Uterus (tissue), 4 donors: ENCODE measurements around the gene PGAM2. TPM values are rescaled to one million over a fixed set of nuclear protein-coding genes. Genes with fewer than 3 reads are reported as not detected.
"Not testable (repeated sequence)": the region's sequence is repeated elsewhere in the genome, so short reads cannot be mapped to it uniquely, and the experiment has no call there.

Experiments
- DNase-seq, 2 donors: peaks; one replicate each; pipeline ENCODE4 v3.0.0-alpha.2; 2019 to 2020
- H3K27ac ChIP-seq, 2 donors: fragments of 200-600 bp; sonication (generic); 1 replicate in 1 of 2; 2 replicates in 1 of 2; pipeline ENCODE4 v1.5.1; 2016 to 2018
- H3K27me3 ChIP-seq, 2 donors: fragments of 200-600 bp; sonication (generic); one replicate each; pipeline ENCODE4 v1.5.1; 2018 to 2019; ENCODE audit warnings: control low read depth in 1 of 2
- H3K36me3 ChIP-seq, 2 donors: fragments of 200-600 bp; sonication (generic); one replicate each; pipeline ENCODE4 v1.5.1; 2019; ENCODE audit warnings: control low read depth in 1 of 2
- H3K4me1 ChIP-seq, 2 donors: fragments of 200-600 bp; sonication (generic); one replicate each; pipeline ENCODE4 v1.5.1; 2018 to 2019; ENCODE audit warnings: control low read depth in 1 of 2
- H3K4me3 ChIP-seq, 2 donors: fragments of 200-600 bp; sonication (generic); 1 replicate in 1 of 2; 2 replicates in 1 of 2; pipeline ENCODE4 v1.5.1; 2018 to 2019; ENCODE audit warnings: mild to moderate bottlenecking in 1 of 2
- H3K9me3 ChIP-seq, 2 donors: fragments of 200-600 bp; sonication (generic); one replicate each; pipeline ENCODE4 v1.5.1; 2019; ENCODE audit warnings: control low read depth in 1 of 2
- POLR2A ChIP-seq, 2 donors: fragments of 450-650 bp; IDR thresholded peaks; one replicate each; pipeline ENCODE4 v1.6.1; 2016; ENCODE audit warnings: antibody characterized with exemption in 2 of 2, mild to moderate bottlenecking in 1 of 2, moderate library complexity in 1 of 2
- intact Hi-C: fragments of 100-400 bp; cut with DNase I; formaldehyde crosslinking; loops from one replicate; pipeline ENCODE4 v1.15.1; 2023; ENCODE audit warnings: low total_unique reads
- total RNA-seq, 4 donors: library from RNA; depleted of rRNA in 3 of 4; stranded (reverse); fragments of >200 nt in 3 of 4; gene quantifications; one replicate each; pipeline versions ENCODE4 v1.1.0 to v1.2.4, GENCODE V29; 2014 to 2023
- TF ChIP-seq, protein P1 (sequence below), 4 experiments: fragments of 200-600 bp in 2 of 4; fragments of 450-650 bp in 2 of 4; sonication (generic) in 2 of 4; IDR thresholded peaks; one replicate each; pipeline ENCODE4 v1.5.1; 2016 to 2019; ENCODE audit warnings: antibody characterized with exemption in 4 of 4, mild to moderate bottlenecking in 2 of 4, moderate library complexity in 1 of 4
- donor health status: DM: yes; HTN: yes; CAD: no.

PGAM2 gene
- total RNA-seq, 4 donors from 2014 or later: 0.76 to 1.4 TPM; not detected in 2

DNA sequence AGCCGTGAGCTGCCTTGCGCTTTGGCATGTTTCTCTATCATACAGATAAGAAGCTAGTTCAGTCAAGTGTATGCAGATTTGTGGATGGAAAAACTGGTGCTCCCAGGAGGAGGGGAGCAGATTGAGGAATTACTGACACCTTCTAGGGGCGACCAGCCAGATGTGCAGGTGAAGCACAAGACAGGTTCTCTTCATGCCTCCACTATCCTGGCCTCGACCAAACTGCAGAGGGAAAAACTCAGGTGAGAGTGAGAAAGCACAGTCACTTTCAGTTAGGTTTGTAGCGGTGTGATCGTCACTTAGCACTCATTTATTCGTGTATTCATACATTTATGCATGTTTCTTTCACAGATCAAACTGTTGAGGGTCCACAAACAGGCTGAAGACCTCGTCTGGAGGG, 21.5 kb downstream of the PGAM2 start:
- no peaks in the 10 kb centered on the region for H3K36me3 ChIP-seq
- H3K9me3 ChIP-seq: no peaks in the 10 kb centered on the region
- peak overlapping the region; percentile 69 to 90 for H3K4me3 ChIP-seq
- intact Hi-C loops: no loop called here
- H3K27ac ChIP-seq: peak overlapping the region; percentile 73 to 79
- DNase-seq: no peak
- H3K4me1 ChIP-seq: peaks cover 3 to 9% of the 10 kb centered on the region in 2 donors
- no peak for TF ChIP-seq POLR2A (IDR thresholded peaks at IDR 0.05)
- TF ChIP-seq, protein P1, sequence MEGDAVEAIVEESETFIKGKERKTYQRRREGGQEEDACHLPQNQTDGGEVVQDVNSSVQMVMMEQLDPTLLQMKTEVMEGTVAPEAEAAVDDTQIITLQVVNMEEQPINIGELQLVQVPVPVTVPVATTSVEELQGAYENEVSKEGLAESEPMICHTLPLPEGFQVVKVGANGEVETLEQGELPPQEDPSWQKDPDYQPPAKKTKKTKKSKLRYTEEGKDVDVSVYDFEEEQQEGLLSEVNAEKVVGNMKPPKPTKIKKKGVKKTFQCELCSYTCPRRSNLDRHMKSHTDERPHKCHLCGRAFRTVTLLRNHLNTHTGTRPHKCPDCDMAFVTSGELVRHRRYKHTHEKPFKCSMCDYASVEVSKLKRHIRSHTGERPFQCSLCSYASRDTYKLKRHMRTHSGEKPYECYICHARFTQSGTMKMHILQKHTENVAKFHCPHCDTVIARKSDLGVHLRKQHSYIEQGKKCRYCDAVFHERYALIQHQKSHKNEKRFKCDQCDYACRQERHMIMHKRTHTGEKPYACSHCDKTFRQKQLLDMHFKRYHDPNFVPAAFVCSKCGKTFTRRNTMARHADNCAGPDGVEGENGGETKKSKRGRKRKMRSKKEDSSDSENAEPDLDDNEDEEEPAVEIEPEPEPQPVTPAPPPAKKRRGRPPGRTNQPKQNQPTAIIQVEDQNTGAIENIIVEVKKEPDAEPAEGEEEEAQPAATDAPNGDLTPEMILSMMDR (IDR thresholded peaks at IDR 0.05): no peak
- no peaks in the 10 kb centered on the region for H3K27me3 ChIP-seq

DNA sequence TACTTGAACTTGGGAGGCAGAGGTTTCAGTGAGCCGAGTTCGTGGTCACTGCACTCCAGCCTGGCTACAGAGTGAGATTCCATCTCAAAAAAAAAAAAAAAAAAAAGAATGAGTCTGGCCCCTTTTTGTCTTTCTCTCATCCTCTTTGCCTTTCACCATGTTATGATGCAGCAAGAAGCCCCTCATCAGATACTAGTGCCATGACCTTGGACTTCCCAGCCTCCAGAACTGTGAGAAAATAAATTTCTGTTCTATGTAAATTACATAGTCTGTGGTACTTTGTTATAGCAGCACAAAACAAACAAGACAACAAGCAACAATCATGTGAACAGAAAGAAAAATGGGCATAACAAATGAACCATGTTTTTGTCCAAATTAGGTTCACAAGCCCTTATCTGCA, 23.1 kb downstream of the PGAM2 start:
- no peak for DNase-seq
- TF ChIP-seq, protein P1 (IDR thresholded peaks at IDR 0.05): no peak
- TF ChIP-seq POLR2A (IDR thresholded peaks at IDR 0.05): no peak
- no peak overlapping the region for H3K4me3 ChIP-seq
- H3K9me3 ChIP-seq: no peaks in the 10 kb centered on the region
- intact Hi-C loops: no loop called here
- no peaks in the 10 kb centered on the region for H3K36me3 ChIP-seq
- peaks cover 3 to 9% of the 10 kb centered on the region in 2 donors for H3K4me1 ChIP-seq
- H3K27me3 ChIP-seq: no peaks in the 10 kb centered on the region
- no peak overlapping the region for H3K27ac ChIP-seq

DNA sequence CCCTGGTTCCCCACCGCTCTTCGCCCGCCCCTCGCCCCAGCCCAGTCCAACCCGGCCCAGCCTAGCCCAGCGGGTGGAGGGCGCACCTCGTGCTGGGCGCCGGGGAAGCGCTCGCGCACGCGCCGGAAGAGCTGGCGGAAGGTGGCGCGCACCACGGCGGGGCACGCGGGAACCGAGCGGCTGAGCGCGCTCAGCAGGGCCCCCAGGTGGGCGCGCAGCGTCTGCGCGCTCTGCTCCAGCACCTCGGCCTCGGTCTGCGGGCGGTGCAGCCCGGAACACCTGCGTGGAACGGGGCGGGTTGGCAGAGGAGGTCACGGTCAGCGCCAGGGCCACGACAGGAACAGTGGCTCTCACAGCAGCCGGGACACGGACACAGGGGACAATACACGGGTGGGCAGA, 24.9 kb downstream of the PGAM2 start:
- TF ChIP-seq, protein P1 (IDR thresholded peaks at IDR 0.05): peak in 2 of 4 experiments; percentile 4 to 32
- Histone ChIP-seq H3K27ac (peak overlapping the region in 1 of 2 donors; percentile 48), H3K4me3 (peak overlapping the region in 1 of 2 donors; percentile 30)
- H3K9me3 ChIP-seq, intact Hi-C loops, DNase-seq, H3K36me3 ChIP-seq, H3K27me3 ChIP-seq, H3K4me1 ChIP-seq: not testable (repeated sequence)

DNA sequence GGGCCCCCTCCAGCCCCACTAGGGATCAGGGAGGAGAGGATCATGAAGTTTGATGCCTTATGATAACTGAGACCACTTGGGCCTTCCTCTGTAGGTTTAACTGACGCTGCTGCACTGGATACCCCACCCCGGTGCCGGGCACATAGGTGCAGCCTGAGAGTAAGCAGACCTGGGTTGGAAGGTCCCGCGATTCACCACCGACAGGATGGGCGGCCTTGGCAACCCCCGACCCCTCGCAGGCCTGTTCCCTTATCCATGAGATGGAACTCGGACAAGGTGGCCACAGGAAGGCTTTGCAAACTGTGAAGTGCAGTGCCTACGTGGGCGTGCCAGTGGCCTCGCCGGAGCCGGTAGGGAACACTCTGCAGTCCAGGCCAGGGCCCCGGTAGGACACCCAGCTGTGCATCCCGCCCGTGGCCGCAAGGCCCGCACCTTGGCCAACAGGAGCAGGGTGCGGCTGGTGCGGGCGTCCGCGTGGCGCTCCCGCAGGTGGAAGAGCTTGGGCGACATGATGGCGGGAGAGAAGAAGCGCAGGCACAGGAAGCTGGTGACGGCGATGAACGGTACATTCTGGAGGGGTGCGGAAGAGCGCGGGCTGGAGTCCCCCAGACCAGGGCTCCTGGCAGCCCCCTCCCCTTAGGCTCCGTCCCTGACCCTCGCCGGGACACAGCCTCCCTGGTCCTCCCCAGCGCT, 25.4 kb downstream of the PGAM2 start:
- intact Hi-C loops, H3K4me1 ChIP-seq, H3K27me3 ChIP-seq, DNase-seq, H3K9me3 ChIP-seq, H3K36me3 ChIP-seq: not testable (repeated sequence)
- Histone ChIP-seq H3K27ac (peak overlapping the region in 1 of 2 donors; percentile 61), H3K4me3 (peak overlapping the region in 1 of 2 donors; percentile 30)

DNA sequence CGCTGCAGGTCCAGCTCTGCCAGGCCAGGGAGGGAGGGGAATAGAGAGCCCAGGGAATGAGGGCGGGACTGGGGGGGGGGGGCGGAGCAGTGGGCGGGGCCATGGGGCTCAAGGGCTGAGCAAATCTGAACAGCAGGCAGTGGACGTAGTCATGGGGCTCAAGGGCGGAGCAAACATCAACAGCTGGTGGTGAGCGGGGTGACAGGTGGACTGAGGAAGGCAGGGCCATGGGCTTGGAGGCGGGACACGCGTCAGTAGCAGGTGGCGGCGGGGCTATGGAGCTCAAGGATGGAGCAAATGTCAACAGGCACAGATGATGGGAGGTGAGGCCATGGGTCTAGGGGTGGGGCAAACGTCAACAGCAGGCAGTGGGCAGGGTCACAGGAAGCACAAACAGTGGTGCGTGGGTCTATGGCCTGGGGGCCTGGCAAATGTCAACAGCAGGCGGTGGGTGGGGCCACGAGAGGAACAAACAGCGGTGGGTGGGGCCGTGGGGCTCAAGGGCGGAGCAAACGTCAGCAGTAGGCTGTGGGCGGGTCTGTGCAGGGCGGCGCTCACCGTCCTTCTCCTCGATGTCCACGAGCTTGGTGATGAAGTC, 26.3 kb downstream of the PGAM2 start:
- peak; percentile 94 to 97 for DNase-seq
- intact Hi-C loops, H3K36me3 ChIP-seq, H3K4me1 ChIP-seq, H3K27me3 ChIP-seq, H3K9me3 ChIP-seq: not testable (repeated sequence)
- Histone ChIP-seq H3K27ac (peak overlapping the region; percentile 75 to 85), H3K4me3 (peak overlapping the region; percentile 21 to 38)

DNA sequence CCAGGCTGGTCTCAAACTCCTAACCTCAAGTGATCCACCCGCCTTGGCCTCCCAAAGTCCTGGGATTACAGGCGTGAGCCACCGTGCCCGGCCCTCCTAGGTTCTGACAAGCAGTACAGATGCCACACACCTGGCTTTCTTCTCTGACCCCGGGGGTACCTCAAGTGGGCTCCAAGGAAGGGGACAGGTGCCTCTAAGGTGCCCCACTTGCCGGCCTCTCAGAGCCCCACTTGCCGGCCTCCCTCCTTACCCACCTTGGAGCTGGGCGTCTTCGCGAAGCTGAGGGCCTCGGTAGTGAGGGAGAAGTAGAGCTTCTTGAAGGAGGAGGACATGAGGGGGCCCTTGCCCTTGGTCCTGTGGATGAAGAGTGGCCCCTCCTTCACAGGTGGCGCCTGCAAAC, 26.8 kb downstream of the PGAM2 start:
- intact Hi-C loops, H3K27me3 ChIP-seq, H3K4me3 ChIP-seq, H3K9me3 ChIP-seq, H3K4me1 ChIP-seq, DNase-seq, H3K36me3 ChIP-seq: not testable (repeated sequence)
- peak overlapping the region in 1 of 2 donors; percentile 14 for H3K27ac ChIP-seq

DNA sequence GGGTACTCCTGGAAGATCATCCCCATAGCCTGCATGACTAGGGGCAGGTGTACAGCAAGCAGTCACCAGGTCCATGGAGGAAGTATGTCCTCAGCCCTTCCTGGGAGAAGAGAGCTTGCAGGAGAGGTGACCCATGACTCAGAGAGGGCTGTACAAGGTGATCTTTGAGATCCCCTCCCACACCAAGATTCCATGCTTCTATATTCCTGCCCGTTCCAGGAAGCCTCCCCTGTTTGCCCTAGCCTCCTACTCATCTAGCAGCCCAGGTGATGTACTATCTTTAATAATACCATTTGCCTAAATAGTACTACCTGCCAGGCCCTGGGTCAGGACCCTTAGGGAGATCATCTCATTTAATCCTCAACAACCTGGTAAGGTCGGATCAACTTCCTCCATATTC, 27.4 kb downstream of the PGAM2 start:
- H3K9me3 ChIP-seq, H3K27me3 ChIP-seq, H3K4me3 ChIP-seq, H3K4me1 ChIP-seq, intact Hi-C loops, DNase-seq, H3K36me3 ChIP-seq: not testable (repeated sequence)
- H3K27ac ChIP-seq: peak overlapping the region in 1 of 2 donors; percentile 14

DNA sequence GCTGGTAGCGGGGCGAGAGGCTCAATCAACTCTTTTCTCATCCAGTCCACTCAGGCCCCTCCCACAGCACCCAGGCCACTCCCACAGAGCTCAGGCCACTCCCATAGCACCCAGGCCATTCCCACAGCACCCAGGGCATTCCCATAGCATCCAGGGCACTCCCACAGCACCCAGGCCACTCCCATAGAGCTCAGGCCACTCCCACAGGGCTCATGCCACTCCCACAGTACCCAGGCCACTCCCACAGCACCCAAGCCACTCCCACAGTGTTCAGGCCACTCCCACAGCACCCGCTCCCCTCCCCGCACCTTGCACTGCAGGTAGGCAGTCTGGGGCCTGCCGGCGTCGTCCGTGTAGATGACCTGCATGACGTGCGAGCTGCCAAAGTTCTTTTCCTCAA, 29.0 kb downstream of the PGAM2 start:
- H3K9me3 ChIP-seq, H3K27me3 ChIP-seq, H3K36me3 ChIP-seq, DNase-seq, H3K4me1 ChIP-seq, H3K27ac ChIP-seq, intact Hi-C loops, H3K4me3 ChIP-seq: not testable (repeated sequence)

DNA sequence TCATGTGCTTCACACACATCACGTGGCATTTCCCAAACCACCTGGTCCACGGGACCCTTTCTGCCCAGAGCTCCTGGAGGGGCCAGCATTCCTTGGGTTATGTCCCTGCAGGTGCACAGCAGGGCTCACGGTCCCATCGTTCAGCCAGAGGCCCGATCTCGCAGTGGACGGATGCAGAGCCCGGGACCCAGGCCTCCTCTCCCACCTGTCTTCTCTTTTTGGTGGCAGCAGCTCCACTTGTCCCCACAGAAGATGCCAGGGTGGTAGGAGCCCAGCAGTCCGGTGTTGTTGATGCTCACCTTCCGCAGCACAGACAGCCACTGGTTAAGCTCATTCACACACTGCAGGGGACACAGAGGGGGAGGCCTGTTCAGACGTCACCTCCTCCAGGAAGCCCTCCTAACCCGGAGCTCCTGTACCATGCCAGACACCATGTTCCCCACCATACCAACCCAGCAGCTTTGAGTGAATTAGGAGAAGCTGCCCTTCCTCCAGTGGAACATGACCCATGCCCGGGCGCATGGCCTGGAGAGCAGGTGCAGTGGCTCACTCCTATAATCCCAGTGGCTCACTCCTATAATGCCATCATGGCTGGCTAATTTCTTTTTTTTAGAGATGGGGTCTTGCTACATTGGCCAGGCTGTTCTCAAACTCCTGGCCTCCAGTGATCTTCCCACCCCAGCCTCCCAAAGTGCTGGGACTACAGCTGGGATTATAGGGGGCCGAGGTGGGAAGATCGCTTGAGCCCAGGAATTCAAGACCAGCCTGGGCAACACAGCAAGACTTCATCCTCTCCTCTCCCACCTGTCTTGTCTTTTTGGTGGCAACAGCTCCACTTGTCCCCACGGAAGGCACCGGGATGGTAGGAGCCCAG, 31.2 kb downstream of the PGAM2 start:
- H3K4me1 ChIP-seq, H3K9me3 ChIP-seq, DNase-seq, H3K27ac ChIP-seq, intact Hi-C loops, H3K4me3 ChIP-seq, H3K27me3 ChIP-seq, H3K36me3 ChIP-seq: not testable (repeated sequence)

DNA sequence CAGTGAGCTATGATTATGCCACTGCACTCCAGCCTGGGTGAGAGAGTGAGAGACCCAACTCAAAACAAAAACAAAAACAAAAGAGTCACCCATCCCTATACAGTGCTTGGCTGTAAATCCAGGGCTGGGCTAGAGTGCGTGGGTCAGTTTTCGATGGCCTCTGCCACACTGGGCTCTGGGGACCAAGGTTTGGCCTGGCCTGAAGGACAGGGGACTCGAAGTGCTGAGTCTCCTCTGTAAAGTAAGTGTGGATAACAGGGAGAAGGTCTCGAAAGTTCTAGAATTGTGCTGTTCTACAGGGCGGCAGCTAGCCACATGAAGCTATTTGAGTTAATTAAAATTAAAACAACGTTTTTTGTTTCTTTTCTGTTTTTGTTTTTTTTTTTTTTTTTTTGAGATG, 33.3 kb downstream of the PGAM2 start:
- H3K27ac ChIP-seq, DNase-seq, H3K4me3 ChIP-seq, H3K27me3 ChIP-seq, H3K9me3 ChIP-seq, H3K36me3 ChIP-seq, intact Hi-C loops, H3K4me1 ChIP-seq: not testable (repeated sequence)
